Activated CD4-positive, alpha-beta T cell treated with anti-CD3 and anti-CD28 coated beads, Interleukin-2, Interleukin-4, amounts not matched to agents 100 ng/mL and 50 ng/mL, durations not matched to agents 16 hours and 8 hours (primary cell): ENCODE measurements around the gene OGT.
A peak's percentile ranks its signal among the peaks of the same experiment; 100 is the strongest.
"Not testable (repeated sequence)": the region's sequence is repeated elsewhere in the genome, so short reads cannot be mapped to it uniquely, and the experiment has no call there.

Experiments
- DNase-seq: peaks from one replicate; pipeline ENCODE4 v3.0.0-alpha.2; 2020; ENCODE audit warnings: low spot score

OGT gene

DNA sequence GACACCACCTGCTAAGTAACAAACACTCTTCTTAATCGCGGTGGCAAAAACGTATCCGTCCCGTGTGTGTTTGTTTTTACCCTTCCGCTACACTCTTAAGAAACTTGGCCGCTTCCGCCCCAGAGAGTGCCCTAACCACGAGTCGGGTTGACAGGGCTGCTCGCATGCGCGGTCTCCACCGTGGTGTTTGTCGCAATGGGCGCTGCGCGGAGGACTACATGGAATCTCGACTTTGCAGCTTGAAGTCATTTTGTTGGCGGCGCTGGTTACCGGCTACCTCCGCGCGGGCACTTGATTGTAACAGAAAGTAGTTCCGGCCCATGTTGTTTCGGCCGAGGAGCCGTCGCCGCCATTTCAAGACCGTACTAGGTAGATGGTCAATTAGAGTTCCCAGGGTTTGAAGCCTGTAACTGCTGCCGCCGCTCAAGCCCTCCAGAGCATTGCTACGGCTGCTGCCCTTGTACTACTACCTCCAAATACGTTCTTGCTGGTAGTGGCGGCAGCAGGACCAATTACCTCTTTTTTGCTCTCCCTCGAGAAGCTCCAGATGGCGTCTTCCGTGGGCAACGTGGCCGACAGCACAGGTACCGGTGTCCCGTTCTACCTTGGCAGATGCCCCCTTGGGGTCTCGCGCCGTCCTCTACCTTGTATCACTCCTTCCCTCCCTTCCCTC is at the start of gene OGT:
OGT (plus strand) TSS at position 352 of the 673 bp plus-strand sequence; CDS start at position 548, 196 bp downstream.
- DNase-seq = peak; percentile 94

DNA sequence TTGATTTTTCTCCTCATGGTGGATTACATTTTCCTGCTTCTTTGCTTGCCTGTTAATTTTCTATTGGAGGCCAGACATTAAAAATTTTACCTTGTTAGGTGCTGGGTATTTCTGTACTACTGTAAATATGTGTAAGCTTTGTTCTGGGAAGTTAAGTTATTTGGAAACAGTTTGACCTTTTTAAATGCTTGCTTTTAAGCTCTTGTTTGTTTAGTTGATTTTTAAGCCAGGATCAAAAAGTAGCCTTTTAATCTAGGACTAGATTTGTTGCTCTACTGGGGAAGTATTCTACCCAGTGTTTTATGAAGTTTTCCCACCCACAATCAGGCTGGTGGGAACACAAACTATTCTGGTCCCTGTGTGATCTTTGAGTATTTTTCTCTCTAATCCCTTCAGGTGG is 45.1 kb upstream of the OGT start:
- DNase-seq = no peak

DNA sequence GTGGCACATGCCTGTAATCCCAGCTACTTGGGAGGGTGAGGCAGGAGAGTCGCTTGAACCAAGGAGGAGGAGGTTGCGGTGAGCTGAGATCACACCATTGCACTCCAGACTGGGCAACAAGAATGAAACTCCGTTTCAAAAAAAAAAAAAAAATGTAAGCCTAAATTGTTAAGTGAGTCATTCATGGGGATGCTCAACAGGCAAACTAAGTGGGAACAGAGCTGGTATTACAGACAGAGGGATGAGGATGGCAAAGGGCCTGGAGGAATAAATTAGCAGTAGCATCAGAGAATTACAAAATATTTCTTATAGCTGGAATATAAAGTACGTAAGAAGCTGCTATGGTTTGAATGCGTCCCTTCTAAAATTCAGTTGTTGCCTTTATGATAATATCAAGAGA is 43.4 kb upstream of the OGT start:
- no peak for DNase-seq

DNA sequence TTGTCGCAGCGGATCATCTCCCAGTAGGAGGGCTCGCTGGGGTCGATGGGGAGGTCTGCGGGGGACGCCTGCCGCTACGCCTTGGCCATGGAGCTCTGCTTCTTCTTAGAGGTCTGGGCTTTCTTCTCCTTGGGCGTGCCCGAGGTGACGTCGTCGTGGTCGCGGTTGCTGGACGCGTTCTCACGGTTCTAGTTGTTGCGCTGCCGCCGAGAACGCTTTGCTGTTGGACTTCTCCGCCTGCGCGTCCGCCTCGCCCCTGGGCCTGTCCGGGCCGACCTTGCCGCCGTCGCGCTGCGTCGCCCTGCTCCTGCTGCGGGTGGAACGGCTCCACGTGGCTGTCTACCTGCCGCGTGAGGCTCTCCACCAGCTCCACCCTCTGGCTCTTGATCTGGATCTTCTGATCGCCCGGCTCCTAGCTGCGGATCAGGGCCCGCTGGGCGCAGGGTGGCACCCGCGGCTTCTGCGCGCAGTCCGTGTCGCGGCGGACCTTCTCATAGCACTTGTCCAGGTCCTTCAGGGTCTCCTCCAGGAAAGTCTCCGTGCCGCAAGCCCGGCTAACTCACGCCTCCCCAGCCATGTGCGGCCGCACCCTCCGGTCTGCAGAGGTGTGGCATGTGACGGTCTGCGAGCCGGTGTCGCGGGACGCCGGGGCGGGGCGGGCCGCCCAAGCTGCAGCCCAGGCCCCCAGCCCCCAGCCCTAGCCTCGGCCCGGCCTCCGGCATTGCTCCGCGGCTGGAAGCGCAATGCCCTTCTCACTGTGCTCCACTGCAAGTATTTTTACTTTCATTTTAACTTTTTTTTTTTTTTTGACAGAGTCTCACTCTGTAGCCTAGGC is 40.5 kb upstream of the OGT start:
- DNase-seq = peak; percentile 30

DNA sequence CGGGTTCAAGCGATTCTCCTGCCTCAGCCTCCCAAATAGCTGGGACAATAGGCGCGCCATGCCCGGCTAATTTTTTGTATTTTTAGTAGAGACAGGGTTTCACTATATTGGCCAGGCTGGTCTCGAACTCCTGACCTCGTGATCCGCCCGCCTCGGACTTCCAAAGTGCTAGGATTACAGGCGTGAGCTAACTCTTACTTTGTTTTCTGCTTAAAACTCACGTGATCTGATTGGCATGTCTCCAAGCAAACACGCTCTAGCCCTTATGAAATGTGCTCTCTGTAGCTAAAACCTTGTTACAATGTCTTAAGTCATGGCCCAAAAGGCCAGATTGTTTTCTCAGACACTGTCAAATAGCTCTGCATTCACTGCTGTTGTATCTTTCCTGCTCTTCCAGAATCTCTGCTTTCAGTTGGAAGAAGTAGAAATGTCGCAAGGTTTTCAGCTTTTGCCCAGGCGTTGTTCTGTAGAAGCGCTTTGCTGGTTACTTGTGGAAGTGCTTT is 39.7 kb upstream of the OGT start:
- no peak for DNase-seq

DNA sequence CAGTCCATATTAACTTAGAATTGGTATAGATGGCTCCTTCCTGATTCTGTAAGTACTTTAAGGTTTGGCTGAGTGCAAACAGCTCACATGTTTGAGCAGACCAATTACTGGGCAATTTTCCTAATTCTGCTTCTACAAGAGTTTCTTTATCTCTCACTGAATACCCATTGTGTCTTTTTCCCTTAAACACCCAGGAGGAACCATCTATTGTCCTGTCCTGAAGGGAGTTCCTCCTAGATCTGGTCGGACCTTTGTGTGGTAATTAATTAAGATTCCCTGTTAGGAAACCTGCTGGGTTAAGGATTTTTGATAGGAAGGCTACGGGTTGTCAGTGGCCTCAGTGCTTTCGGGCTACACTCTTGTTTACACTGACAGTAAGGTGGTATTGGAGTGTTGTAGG is 36.9 kb upstream of the OGT start:
- not testable (repeated sequence) for DNase-seq

DNA sequence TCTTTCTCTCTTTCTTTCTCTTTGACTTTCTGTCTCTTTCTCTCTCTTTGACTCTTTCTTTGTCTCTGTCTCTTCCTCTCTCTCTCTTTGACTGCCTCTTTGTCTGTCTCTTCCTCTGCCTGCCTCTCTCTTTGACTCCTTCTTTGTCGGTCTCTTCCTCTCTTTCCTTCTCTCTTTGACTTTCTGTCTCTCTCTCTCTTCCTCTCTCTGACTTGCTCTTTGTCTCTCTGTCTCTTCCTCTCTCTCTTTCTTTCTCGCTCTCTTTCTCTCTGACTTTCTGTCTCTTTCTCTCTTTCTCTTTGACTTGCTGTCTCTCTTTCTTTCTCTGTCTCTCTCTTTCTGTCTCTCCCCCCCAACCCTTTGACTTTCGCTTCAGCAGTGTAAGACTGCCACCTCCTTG is 36.4 kb upstream of the OGT start:
- no peak for DNase-seq

DNA sequence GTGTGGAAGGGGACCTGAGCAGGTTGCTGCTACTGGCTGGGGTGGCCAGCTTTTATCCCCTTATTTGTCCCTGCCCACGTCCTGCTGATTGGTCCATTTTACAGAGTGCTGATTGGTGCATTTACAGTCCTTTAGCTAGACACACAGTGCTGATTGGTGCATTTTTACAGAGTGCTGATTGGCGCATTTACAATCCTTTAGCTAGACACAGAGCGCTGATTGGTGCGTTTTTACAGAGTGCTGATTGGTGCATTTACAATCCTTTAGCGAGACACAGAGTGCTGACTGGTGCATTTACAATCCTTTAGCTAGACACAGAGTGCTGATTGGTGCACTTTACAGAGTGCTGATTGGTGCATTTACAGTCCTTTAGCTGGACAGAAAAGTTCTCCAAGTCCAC is 30.8 kb upstream of the OGT start:
- not testable (repeated sequence) for DNase-seq

DNA sequence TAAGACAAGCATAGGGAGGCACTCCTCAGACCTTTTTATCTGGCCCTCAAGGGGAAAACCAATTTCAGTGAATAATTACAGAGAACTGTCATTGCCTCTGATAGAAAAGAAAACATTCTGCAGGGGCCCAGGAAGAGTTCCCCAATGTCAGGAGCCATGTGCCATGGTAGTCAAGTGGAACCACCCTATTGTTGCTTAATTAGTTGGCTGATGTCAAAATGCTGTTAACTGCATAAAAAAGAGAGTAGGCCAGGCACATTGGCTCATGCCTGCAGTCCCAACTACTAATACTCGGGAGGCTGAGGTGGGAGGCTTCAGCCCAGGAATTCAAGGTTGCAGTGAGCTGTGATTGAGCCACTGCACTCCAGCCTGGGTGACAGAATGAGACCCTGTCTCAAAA is 28.6 kb upstream of the OGT start:
- no peak for DNase-seq

DNA sequence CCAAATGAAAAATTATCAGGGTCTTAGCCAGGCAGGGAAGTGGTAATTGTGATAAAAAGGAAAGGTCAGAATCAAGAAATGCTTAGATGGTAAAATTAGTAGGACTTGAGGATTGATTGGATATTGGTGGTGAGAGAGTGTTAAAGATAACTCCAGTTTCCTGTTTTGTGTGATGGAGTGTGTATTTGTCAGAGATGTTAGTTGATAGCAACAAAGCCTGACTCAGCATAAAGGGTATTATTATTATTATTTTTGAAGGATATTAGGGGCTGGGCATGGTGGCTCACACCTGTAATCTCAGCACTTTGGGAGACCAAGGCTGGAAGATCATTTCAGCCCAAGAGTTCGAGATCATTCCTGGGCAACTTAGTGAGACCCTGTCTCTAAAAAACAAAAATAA is 23.6 kb upstream of the OGT start:
- DNase-seq = no peak

DNA sequence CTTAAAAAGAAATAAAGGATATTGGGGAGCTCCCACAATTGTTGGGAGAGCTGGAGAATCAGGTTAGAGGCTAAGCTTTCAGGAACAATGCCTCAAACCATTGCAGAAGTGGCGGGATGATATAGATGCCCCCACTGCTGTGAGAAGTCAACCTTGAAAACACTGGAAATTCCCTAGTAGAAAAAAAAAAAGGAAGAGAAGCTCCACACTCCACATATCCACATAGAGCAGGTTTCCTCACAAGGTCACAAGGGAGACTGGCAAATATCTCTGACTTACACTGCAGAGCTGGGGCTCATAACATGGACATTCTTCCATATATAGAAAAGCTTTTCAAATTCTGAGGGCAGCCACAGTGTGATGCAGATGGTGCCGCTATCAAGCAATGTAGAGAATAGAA is 22.7 kb upstream of the OGT start:
- DNase-seq = no peak

DNA sequence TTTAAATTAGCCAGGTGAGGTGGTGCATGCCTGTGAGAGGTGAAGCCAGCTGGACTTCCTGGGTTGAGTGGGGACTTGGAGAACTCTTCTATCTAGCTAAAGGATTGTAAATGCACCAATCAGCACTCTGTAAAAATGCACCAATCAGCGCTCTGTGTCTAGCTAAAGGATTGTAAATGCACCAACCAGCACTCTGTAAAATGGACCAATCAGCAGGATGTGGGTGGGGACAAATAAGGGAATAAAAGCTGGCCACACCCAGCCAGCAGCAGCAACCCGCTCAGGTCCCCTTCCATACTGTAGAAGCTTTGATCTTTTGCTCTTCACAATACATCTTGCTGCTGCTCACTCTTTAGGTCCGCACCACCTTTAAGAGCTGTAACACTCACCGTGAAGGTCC is 19.2 kb upstream of the OGT start:
- not testable (repeated sequence) for DNase-seq

DNA sequence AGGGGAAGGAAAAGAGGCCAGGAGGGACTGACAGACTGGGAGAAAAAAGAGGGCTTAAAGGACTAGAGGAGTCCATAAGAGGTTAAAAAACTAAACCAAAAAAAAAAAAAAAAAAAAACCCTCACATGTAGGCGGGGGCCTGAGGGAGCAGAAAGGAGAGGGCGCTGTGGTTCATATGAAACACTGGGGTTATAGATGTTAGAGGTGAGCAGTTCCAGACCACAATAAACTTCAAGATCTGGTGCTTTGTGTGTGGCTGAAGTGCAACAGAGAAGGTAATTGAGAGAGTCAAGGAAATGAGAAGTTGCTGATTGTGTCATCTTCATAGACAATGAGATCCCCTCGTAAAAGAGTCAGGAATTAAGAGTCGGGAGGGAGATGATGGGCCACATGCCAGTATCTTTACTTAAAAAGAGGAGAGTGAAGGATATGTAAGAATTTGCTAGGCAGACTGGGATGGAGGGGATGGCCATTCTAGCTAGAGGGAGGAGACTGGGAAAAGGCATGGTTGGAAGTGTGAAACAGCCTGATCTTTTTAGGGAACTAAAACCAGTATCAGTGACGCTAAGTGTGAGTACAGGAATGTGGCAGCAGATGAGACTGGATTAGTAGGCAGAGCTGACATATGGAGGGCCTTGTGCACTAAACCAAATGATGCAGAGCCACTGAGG is 18.4 kb upstream of the OGT start:
- no peak for DNase-seq

DNA sequence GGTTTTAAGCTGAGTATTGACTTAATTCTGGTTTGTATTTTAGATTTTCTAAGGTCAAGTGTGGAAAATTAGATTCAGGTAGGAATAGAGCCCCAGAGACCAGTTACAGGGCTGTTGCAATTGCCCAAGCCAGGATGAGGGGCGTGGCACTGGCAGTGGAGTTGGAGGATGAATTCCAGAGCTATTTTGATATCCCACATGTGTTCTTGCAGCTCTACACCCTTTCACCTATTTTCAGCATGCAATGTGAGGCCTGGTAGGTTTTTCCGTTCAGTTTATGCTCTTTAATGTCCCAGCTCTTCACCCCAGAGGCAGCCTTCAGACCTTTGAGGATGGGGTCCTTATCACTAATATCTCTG is 17.9 kb upstream of the OGT start:
- DNase-seq = no peak

DNA sequence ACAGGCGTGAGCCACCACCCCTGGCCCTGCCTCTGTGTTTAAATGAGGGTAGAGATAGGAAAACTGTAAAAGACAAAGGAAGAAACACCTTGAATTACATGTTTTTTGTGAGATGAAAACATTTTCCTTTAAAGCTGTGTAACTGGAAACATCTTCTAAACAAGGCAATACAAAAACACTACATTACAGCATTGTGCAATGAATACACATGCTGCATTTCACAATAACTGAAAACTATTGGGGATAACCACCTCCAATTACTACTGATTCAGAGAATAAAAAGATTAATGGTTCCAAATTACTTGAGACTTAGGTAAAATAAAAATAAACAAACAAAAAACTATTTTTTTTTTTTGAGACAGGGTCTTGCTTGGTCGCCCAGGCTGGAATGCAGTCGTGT is 7.6 kb upstream of the OGT start:
- DNase-seq = no peak

DNA sequence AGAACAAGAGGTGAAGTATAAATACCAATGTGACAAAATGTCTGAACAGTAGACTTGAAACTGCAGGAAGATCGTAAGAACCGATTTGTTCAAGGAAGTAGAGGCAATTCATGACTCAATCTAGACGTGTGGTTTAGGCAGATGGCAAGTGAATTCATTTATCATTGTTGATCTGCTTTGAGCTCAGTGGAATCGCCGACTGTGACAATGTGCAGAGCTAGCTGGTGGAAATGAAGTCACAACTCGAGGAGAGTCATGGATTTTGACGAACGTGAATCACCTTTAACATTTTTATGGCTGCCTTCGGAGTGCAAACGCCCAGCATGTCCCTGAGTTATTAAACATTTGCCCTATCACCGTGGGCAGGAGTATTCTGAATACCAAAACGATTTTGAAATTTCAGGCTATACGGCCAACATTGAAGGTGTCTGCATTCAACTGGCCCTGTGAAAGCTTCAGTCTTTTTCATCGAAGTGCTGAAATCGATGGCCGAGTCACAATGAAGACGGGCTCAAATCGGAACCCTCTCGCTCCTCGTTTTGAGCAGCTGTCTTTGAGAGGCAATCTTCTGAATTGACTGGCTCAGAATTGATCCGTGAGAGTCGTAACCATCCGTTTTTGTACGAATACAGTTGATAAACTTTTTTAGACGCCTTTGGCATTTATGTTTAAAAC is 689 bp upstream of the OGT start:
- peak; percentile 82 for DNase-seq

DNA sequence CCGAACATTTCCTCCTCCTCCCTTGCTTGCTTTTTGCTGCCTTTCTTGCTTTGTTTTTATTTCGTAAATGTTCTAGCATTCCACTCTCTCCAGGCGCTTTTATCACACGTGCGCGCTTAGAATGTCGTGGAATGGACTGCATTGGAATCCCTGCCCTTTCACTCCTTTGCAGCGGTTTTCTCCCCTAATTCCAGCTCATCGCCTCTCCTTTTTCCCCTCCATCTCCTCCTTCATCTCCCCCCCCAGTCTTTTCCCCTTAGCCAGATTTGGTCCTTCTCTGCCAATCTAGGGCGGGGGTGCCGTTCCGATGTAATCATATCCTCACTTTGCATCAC is 579 bp downstream of the OGT start:
- no peak for DNase-seq

DNA sequence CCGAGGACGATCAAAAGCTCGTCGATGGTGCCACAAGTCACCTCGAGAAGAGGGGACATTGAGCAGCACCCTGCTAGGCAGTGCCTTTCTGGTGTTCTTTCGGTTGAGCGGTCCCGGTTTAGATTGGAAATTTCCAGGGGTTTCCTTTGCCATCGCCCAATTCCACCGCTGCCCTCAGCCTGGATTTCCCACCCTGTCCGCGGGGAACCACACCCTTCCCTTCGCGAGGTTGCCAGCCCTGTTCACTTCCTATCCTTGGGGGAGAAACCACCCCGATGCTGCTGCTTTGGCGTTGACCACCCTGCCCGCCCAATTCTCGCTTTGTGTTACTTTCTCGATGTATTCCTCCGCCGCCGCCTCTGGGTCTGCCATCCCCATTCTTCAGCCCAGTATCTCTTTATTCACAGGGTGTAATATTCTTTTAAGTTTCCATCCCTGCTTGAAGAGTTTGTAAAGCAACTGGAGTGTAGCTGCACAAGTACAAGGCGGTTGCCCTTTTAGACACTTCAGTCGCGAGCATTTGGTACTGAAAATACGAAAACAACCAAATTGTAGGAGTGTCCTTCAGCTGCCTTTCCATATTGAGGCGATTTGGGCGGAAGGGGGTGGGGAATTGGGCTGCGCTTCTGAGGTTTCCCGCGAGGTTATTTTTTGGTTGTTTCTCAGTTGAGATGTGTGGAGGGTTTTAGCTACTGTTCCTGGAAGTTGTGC is 1.1 kb downstream of the OGT start:
- DNase-seq = peak; percentile 69

DNA sequence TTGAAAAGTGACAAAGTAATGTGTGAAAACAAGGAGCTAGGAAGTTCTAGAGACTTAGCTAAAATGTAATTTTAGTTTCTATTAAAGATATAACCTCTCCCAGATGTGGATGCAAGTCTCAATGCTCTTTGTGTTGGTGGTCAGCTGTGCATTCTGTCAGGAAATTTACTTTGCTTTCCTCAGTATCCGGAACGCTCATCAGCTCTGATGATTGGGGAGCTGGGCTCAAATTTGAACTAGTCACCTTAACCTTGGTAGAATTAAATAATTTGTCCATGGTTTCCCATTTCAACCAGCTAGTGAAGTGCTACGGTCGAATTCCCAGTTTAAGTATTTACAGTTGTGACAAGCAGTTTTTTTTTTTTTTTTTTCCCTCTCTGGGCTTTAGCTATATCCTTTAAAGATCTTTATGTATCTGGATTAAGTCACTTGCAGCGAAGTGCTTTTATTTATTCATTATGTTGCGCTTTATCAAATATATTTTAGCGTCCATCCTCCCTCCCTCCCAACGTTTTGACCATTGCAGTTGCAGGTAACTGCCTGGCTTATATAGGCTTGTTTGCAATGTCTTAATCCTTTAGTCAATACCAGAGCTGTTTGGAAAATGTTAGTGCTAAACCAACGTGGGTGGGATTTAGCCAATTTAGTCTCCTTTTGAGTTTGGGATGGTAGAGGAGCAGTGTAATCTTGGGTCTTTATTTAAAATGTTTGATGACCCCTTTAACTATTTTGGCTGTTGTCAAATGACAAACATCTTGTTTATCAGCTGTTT is 2.1 kb downstream of the OGT start:
- DNase-seq = no peak

DNA sequence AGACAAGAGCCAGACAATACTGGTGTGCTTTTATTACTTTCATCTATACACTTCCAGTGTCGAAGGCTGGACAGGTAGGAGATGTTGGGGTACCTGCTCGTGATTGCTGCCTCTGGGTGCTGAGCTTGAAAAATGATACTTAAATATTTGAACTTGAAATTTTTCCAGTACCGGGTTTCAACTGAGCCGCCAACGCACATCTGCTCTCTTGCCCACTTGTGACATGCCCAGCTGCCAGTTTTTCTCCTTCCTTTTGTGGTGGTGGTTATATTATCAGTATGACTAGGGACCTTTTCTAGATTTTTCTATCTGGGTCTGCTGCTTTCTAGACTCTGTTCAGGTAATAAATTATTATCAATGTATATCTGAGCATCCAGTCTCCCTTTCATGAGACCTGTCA is 3.4 kb downstream of the OGT start:
- DNase-seq = no peak

DNA sequence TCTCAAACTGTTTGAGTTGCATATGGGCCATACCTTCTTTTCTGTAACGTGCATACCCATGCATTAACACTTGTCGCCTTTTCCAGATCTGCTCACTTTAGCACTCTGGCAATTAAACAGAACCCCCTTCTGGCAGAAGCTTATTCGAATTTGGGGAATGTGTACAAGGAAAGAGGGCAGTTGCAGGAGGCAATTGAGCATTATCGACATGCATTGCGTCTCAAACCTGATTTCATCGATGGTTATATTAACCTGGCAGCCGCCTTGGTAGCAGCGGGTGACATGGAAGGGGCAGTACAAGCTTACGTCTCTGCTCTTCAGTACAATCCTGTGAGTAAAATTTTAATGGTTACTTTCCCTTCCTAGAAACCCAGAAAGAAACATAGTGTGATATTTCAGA is 4.8 kb downstream of the OGT start:
- DNase-seq = no peak
